AG04449 (cell line): ENCODE results near the gene LRRC56.

Experiments used
- CTCF ChIA-PET: fragments of 350-600 bp; formaldehyde crosslinking; extraction: SDS; loops from one replicate; lab custom pipeline; 2021; ENCODE audit warnings: antibody characterized with exemption; lab: Yijun Ruan, JAX
- POLR2A ChIA-PET: fragments of 400-600, 350-600 bp; formaldehyde crosslinking; extraction: SDS; loops from one replicate; lab custom pipeline; 2020; ENCODE audit warnings: antibody characterized with exemption, inconsistent platforms; lab: Yijun Ruan, JAX
- DNase-seq: peaks from one replicate; pipeline ENCODE4 v3.0.0-alpha.2; 2010; ENCODE audit warnings: low read depth, low spot score
- H3K4me3 ChIP-seq: 2 replicates; pipeline ENCODE4 v1.5.1; 2011; ENCODE audit warnings: low read depth, mild to moderate bottlenecking, control low read depth, low read length
- CTCF ChIP-seq: IDR thresholded peaks from one replicate; pipeline ENCODE4 v1.5.1; 2011; ENCODE audit warnings: mild to moderate bottlenecking, moderate library complexity, low read length, control low read depth, inconsistent platforms; ENCODE audit not compliant: insufficient read depth; ENCODE audit errors: missing control alignments

LRRC56 gene

GRCh38 chr11:499201-500076, 37.9 kb upstream of the LRRC56 start:
- no peak for DNase-seq
- H3K4me3 ChIP-seq: no peak overlapping the region
- ChIA-PET POLR2A (no interaction called here), CTCF (no interaction called here)
- TF ChIP-seq CTCF: no peak

GRCh38 chr11:501001-501682, 36.2 kb upstream of the LRRC56 start:
- DNase-seq: no peak
- ChIA-PET CTCF (no interaction called here), POLR2A (no interaction called here)
- H3K4me3 ChIP-seq: no peak overlapping the region
- TF ChIP-seq CTCF: no peak

GRCh38 chr11:501683-502287, 35.5 kb upstream of the LRRC56 start:
- H3K4me3 ChIP-seq: no peak overlapping the region
- no peak for TF ChIP-seq CTCF
- CTCF ChIA-PET: no interaction called here
- POLR2A ChIA-PET: no interaction called here
- no peak for DNase-seq

- CTCF ChIA-PET: no interaction called here
- POLR2A ChIA-PET: no interaction called here
These were observed 34.8 kb upstream of the LRRC56 start for GRCh38 chr11:502288-503178.

More at GRCh38 chr11:502288-503178, 34.8 kb upstream of the LRRC56 start:
- no peak overlapping the region for H3K4me3 ChIP-seq
- no peak for DNase-seq
- TF ChIP-seq CTCF: no peak
